Measurements from ENCODE around the gene UROS.

DNA sequence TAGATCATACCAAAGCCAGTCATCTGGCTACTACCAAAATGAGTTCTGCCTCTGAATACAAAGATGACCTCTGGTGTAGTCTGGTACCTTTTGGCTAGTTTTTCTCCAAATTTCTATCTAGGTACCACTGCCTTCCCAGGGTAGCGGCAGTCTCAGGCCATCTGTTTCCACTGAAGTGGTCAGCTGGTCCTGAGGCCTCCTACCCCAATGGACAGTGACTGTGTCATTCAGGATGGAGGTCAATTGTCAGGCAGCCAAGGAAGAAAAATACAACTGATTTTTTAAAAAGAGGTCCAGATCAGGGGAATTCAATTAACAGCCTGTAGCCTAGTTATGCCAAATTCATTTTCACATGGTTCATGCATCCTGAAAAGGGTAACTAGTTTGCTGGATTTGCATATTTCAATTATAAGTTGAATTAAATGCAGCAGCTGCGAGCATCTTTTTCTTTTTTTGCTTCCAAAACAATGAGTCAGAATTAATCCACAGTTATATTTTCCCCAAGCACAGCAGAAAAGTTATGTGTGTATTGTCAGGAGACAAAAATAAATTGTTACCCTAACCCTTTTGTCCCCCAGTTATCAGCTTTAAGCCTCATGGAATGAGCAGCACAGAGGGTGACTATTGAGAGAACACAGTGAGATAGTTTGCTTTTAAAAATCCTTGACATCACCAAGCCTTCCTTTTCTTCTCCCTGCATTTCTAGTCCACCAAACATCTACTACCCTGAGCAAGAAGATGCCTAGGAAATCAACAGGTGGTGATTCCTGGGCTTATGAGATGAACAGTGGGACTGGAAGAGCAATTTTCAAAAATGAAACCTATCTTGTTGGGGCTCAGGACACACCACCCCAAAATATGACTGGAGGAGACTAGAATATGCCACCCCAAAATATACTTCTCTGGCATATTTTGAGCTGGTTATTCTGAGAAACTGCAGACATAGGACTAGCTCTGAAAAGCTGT lies 28.0 kb upstream of the UROS start:
- no peak for TF ChIP-seq YY1 (IDR thresholded peaks at IDR 0.05; ENCODE audit: insufficient read depth, insufficient read length)
- no peak for TF ChIP-seq SUZ12 (IDR thresholded peaks at IDR 0.05; ENCODE audit: extremely low read depth, insufficient read depth, insufficient read length)
- TF ChIP-seq ZNF274 (IDR thresholded peaks at IDR 0.05; ENCODE audit: low read depth, low read length) = no peak

Measured in NT2/D1 (cell line).